CD14-positive monocyte (primary cell): ENCODE results near the gene TRIP6. TPM values are rescaled to one million over a fixed set of nuclear protein-coding genes. Genes with fewer than 3 reads are reported as not detected.

Experiments used
- DNase-seq, 3 donors: peaks; one replicate each; pipeline ENCODE4 v3.0.0-alpha.2; 2011 to 2022
- H2AFZ ChIP-seq: 2 replicates; pipeline ENCODE4 v1.6.0; 2012; ENCODE audit warnings: mild to moderate bottlenecking, low read depth, low read length, inconsistent platforms; ENCODE audit not compliant: insufficient read depth, poor library complexity, severe bottlenecking
- H3K27ac ChIP-seq, 2 donors: 1 replicate in 1 of 2; 2 replicates in 1 of 2; pipeline ENCODE4 v1.5.1; 2012 to 2013; ENCODE audit warnings: low read length in 2 of 2, control low read depth in 1 of 2, inconsistent platforms in 1 of 2, low read depth in 1 of 2, mild to moderate bottlenecking in 1 of 2
- H3K27me3 ChIP-seq, 2 donors: one replicate each; pipeline versions ENCODE4 v1.6.0 to v1.6.1; 2011 to 2013; ENCODE audit warnings: low read length in 2 of 2; ENCODE audit not compliant: control insufficient read depth in 2 of 2, insufficient read depth in 2 of 2
- H3K36me3 ChIP-seq, 2 donors: replicated peaks in 1 of 2; 1 replicate in 1 of 2; 2 replicates in 1 of 2; pipeline versions ENCODE4 v1.5.1 to v1.6.1; 2012 to 2013; ENCODE audit warnings: low read length in 2 of 2, control low read depth in 1 of 2, inconsistent platforms in 1 of 2, mild to moderate bottlenecking in 1 of 2; ENCODE audit not compliant: insufficient read depth in 2 of 2, control insufficient read depth in 1 of 2
- H3K4me1 ChIP-seq, 2 donors: 1 replicate in 1 of 2; 2 replicates in 1 of 2; pipeline versions ENCODE4 v1.5.1 to v1.6.1; 2012 to 2013; ENCODE audit warnings: low read length in 2 of 2, control low read depth in 1 of 2, inconsistent platforms in 1 of 2, mild to moderate bottlenecking in 1 of 2, moderate library complexity in 1 of 2; ENCODE audit not compliant: insufficient read depth in 2 of 2, control insufficient read depth in 1 of 2
- H3K4me2 ChIP-seq: replicated peaks from 2 replicates; pipeline ENCODE3; 2012; ENCODE audit warnings: low read length, moderate library complexity, mild to moderate bottlenecking; ENCODE audit not compliant: poor library complexity, severe bottlenecking; ENCODE audit errors: extremely low read depth
- H3K4me3 ChIP-seq, 3 experiments: fragments of 200-600 bp in 1 of 3; sonication (generic) in 1 of 3; replicated peaks in 1 of 3; 1 replicate in 2 of 3; 2 replicates in 1 of 3; pipeline ENCODE4 v1.5.1; 2011 to 2013; ENCODE audit warnings: low read length in 3 of 3, mild to moderate bottlenecking in 3 of 3, control low read depth in 2 of 3, low read depth in 2 of 3, inconsistent platforms in 1 of 3, moderate library complexity in 1 of 3
- H3K79me2 ChIP-seq: 2 replicates; pipeline ENCODE4 v1.6.0; 2012; ENCODE audit warnings: mild to moderate bottlenecking, control low read depth, inconsistent platforms, low read length, moderate library complexity; ENCODE audit not compliant: insufficient read depth
- H3K9ac ChIP-seq: 2 replicates; pipeline ENCODE4 v1.6.0; 2017; ENCODE audit warnings: low read length, mild to moderate bottlenecking; ENCODE audit not compliant: insufficient read depth, poor library complexity, severe bottlenecking
- H3K9me3 ChIP-seq, 2 donors: replicated peaks in 1 of 2; 1 replicate in 1 of 2; 2 replicates in 1 of 2; pipeline versions ENCODE4 v1.5.1 to v1.6.1; 2012 to 2013; ENCODE audit warnings: low read length in 2 of 2, control low read depth in 1 of 2; ENCODE audit not compliant: control insufficient read depth in 1 of 2, insufficient read depth in 1 of 2
- H4K20me1 ChIP-seq: 2 replicates; pipeline ENCODE4 v1.6.0; 2012; ENCODE audit warnings: mild to moderate bottlenecking, low read length, control low read depth, moderate library complexity; ENCODE audit not compliant: insufficient read depth
- H3K27ac Mint-ChIP-seq, 7 donors: one replicate each; pipeline ENCODE4 v1.8.0; 2020; ENCODE audit warnings: mild to moderate bottlenecking in 7 of 7, mixed read lengths in 7 of 7, moderate library complexity in 6 of 7, inconsistent platforms in 2 of 7
- H3K27me3 Mint-ChIP-seq, 3 donors: one replicate each; pipeline ENCODE4 v1.8.0; 2021 to 2022; ENCODE audit warnings: low read depth in 3 of 3, mild to moderate bottlenecking in 3 of 3, mixed read lengths in 3 of 3, moderate library complexity in 3 of 3, inconsistent platforms in 1 of 3
- H3K36me3 Mint-ChIP-seq, 2 donors: one replicate each; pipeline ENCODE4 v1.8.0; 2020; ENCODE audit warnings: mixed read lengths in 2 of 2, inconsistent platforms in 1 of 2, mild to moderate bottlenecking in 1 of 2
- H3K4me1 Mint-ChIP-seq: one replicate; pipeline ENCODE4 v1.8.0; 2020; ENCODE audit warnings: mild to moderate bottlenecking, mixed read lengths
- H3K4me3 Mint-ChIP-seq, 2 donors: one replicate each; pipeline ENCODE4 v1.8.0; 2020; ENCODE audit warnings: mild to moderate bottlenecking in 2 of 2, mixed read lengths in 2 of 2, moderate library complexity in 1 of 2
- H3K9me3 Mint-ChIP-seq, 7 donors: one replicate each; pipeline ENCODE4 v1.8.0; 2020 to 2022; ENCODE audit warnings: mixed read lengths in 7 of 7, mild to moderate bottlenecking in 6 of 7, moderate library complexity in 6 of 7, inconsistent platforms in 2 of 7
- WGBS: methylation state at CpG from one replicate; pipeline ENCODE4 v1.1.5; 2013; ENCODE audit warnings: missing lambda C conversion rate; ENCODE audit not compliant: insufficient coverage; 5-methylcytosine and 5-hydroxymethylcytosine counted together
- intact Hi-C, 2 donors: fragments of 100-400 bp; cut with micrococcal nuclease; formaldehyde crosslinking; loops; one replicate each; pipeline versions ENCODE4 v1.15.0 to v1.15.1; 2023
- polyA plus RNA-seq, 3 donors: library from polyadenylated mRNA; depleted of rRNA in 1 of 3; unstranded in 2 of 3; stranded (reverse) in 1 of 3; fragments of 300-500 nt in 2 of 3; fragments of >200 nt in 1 of 3; fragmentation: Illumina TruSeq in 2 of 3; gene quantifications; 1 replicate in 2 of 3; 2 replicates in 1 of 3; pipeline ENCODE4 v1.2.3, GENCODE V29; 2012 to 2021
- TF ChIP-seq, protein P1 (sequence below): fragments of 200-600 bp; IDR thresholded peaks from one replicate; pipeline ENCODE4 v1.8.0; 2022; ENCODE audit warnings: antibody characterized with exemption, mild to moderate bottlenecking

The TRIP6 gene
- polyA plus RNA-seq, 3 donors: 1.9 to 5.9 (median 5.8) TPM

DNA sequence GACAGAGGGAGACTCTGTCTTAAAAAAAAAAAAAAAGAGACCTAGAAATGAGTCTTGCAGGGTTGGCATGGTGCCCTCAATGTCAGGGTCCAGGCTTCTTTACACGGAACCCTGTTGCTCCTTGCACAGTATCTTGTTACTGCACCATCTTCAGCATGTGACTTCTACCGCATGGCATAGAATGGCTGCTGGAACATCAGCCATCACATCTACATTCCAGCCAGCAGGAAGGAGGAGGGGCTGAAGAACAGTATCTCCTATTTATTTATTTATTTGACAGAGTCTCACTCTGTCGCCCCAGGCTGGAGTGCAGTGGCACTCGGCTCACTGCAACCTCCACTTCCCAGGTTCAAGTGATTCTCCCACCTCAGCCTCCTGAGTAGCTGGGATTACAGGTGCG is 32.2 kb downstream of the TRIP6 start:
- H3K4me3 Mint-ChIP-seq: no peak overlapping the region
- no peak overlapping the region for H3K27ac ChIP-seq
- no peaks in the 10 kb centered on the region for H3K79me2 ChIP-seq
- no peak overlapping the region for H3K4me3 ChIP-seq
- no peaks in the 10 kb centered on the region for H4K20me1 ChIP-seq
- H2AFZ ChIP-seq: no peak overlapping the region
- H3K36me3 ChIP-seq: no peaks in the 10 kb centered on the region
- WGBS: no CpG with 5 or more reads among the region's 5 CpGs
- intact Hi-C loops: no loop called here
- TF ChIP-seq, protein P1, sequence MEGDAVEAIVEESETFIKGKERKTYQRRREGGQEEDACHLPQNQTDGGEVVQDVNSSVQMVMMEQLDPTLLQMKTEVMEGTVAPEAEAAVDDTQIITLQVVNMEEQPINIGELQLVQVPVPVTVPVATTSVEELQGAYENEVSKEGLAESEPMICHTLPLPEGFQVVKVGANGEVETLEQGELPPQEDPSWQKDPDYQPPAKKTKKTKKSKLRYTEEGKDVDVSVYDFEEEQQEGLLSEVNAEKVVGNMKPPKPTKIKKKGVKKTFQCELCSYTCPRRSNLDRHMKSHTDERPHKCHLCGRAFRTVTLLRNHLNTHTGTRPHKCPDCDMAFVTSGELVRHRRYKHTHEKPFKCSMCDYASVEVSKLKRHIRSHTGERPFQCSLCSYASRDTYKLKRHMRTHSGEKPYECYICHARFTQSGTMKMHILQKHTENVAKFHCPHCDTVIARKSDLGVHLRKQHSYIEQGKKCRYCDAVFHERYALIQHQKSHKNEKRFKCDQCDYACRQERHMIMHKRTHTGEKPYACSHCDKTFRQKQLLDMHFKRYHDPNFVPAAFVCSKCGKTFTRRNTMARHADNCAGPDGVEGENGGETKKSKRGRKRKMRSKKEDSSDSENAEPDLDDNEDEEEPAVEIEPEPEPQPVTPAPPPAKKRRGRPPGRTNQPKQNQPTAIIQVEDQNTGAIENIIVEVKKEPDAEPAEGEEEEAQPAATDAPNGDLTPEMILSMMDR: no peak
- peaks cover 0 to 10% (median 7%) of the 10 kb centered on the region in 7 donors for H3K9me3 Mint-ChIP-seq
- H3K4me1 Mint-ChIP-seq: peaks cover 9% of the 10 kb centered on the region
- peaks cover 39 to 69% (median 51%) of the 10 kb centered on the region in 3 donors for H3K27me3 Mint-ChIP-seq
- no peak overlapping the region for H3K9ac ChIP-seq
- H3K9me3 ChIP-seq: peaks cover 0 to 6% of the 10 kb centered on the region in 2 donors
- no peak for DNase-seq
- no peak overlapping the region for H3K4me2 ChIP-seq
- peaks cover 14 to 46% of the 10 kb centered on the region in 2 donors for H3K27me3 ChIP-seq
- peaks cover 6% of the 10 kb centered on the region in 2 donors for H3K36me3 Mint-ChIP-seq
- peaks cover 14 to 20% of the 10 kb centered on the region in 2 donors for H3K4me1 ChIP-seq
- H3K27ac Mint-ChIP-seq: no peak overlapping the region

DNA sequence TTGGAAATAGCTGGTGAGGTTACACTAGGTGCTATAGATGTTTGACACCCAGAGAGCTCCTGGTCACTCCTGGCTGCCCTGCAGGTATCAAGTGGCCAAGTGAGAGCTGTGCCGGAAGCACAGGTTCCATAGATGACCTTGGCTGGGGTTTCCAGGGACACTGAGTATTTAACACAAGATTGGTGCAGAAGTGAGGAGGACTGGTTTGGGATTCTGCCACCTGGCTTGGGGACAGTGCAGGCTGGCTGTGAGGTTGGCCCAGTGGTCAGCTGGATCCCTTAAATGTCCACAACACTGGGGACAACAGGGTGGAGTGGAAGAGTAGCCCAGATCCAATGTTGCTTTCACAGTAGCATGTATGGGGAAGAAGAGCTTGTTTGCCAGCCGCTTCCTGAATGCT is 33.8 kb downstream of the TRIP6 start:
- Histone ChIP-seq H4K20me1 (no peaks in the 10 kb centered on the region), H3K4me2 (no peak overlapping the region), H2AFZ (no peak overlapping the region), H3K27me3 (peaks cover 5 to 33% of the 10 kb centered on the region in 2 donors), H3K79me2 (no peaks in the 10 kb centered on the region), H3K9me3 (peaks cover 0 to 4% of the 10 kb centered on the region in 2 donors), H3K36me3 (no peaks in the 10 kb centered on the region), H3K27ac (no peak overlapping the region), H3K9ac (no peak overlapping the region), H3K4me3 (no peak overlapping the region), H3K4me1 (peaks cover 7 to 9% of the 10 kb centered on the region in 2 donors)
- H3K27ac Mint-ChIP-seq: peak overlapping the region in 1 of 7 donors; percentile 52
- TF ChIP-seq, protein P1: no peak
- peaks cover 5% of the 10 kb centered on the region in 2 donors for H3K36me3 Mint-ChIP-seq
- peaks cover 38 to 57% (median 44%) of the 10 kb centered on the region in 3 donors for H3K27me3 Mint-ChIP-seq
- H3K4me3 Mint-ChIP-seq: no peak overlapping the region
- DNase-seq: no peak
- peaks cover 8% of the 10 kb centered on the region for H3K4me1 Mint-ChIP-seq
- WGBS: no CpG with 5 or more reads among the region's 2 CpGs
- peaks cover 0 to 8% (median 5%) of the 10 kb centered on the region in 7 donors for H3K9me3 Mint-ChIP-seq
- intact Hi-C loops: no loop called here
